Stomach (tissue), 9 donors: ENCODE measurements around the gene TNP1. TPM values are rescaled to one million over a fixed set of nuclear protein-coding genes. Genes with fewer than 3 reads are reported as not detected.

ENCODE experiments used
- DNase-seq, 2 donors: peaks; one replicate each; pipeline versions ENCODE4 v3.0.0 to v3.0.0-alpha.2; 2013 to 2019
- H3K27ac ChIP-seq, 5 donors: fragments of 200-600 bp in 4 of 5; sonication (generic) in 4 of 5; one replicate each; pipeline ENCODE4 v1.5.1; 2013 to 2019; ENCODE audit warnings: mild to moderate bottlenecking in 1 of 5, moderate library complexity in 1 of 5
- H3K27me3 ChIP-seq, 3 donors: fragments of 200-600 bp; sonication (generic); one replicate each; pipeline ENCODE4 v1.5.1; 2017 to 2019; ENCODE audit warnings: mixed run types in 1 of 3
- H3K36me3 ChIP-seq, 4 donors: fragments of 200-600 bp; sonication (generic); 1 replicate in 3 of 4; 2 replicates in 1 of 4; pipeline ENCODE4 v1.5.1; 2016 to 2019
- H3K4me1 ChIP-seq, 4 donors: fragments of 200-600 bp; sonication (generic); one replicate each; pipeline ENCODE4 v1.5.1; 2016 to 2019
- H3K4me3 ChIP-seq, 4 donors: fragments of 200-600 bp; sonication (generic) in 3 of 4; one replicate each; pipeline ENCODE4 v1.5.1; 2016 to 2019; ENCODE audit warnings: mild to moderate bottlenecking in 1 of 4
- H3K9me3 ChIP-seq, 4 donors: fragments of 200-600 bp; sonication (generic); one replicate each; pipeline ENCODE4 v1.5.1; 2016 to 2019
- CTCF ChIP-seq, 7 experiments: fragments of 450-650 bp in 4 of 7; fragments of 200-600 bp in 3 of 7; sonication (generic) in 3 of 7; IDR thresholded peaks; one replicate each; pipeline ENCODE4 v1.5.1; 2016 to 2019; ENCODE audit warnings: antibody characterized with exemption in 7 of 7, control low read depth in 2 of 7, mild to moderate bottlenecking in 1 of 7
- EP300 ChIP-seq: sonication (generic); formaldehyde crosslinking; IDR thresholded peaks from one replicate; pipeline ENCODE4 v1.6.1; 2017; ENCODE audit warnings: antibody characterized with exemption
- POLR2A ChIP-seq, 4 donors: fragments of 450-650 bp; IDR thresholded peaks; one replicate each; pipeline ENCODE4 v1.6.1; 2016; ENCODE audit warnings: antibody characterized with exemption in 4 of 4, control low read depth in 2 of 4, mild to moderate bottlenecking in 1 of 4, moderate library complexity in 1 of 4
- POLR2AphosphoS5 ChIP-seq, 3 donors: sonication (generic); formaldehyde crosslinking; IDR thresholded peaks; one replicate each; pipeline ENCODE4 v1.6.1; 2016; ENCODE audit warnings: antibody characterized with exemption in 3 of 3
- WGBS, 5 donors: extraction: QIAGEN DNeasy Blood & Tissue Kit in 3 of 5; methylation state at CpG; one replicate each; pipeline versions ENCODE4 v1.1.5 to v1.1.7; 2013 to 2018; 5-methylcytosine and 5-hydroxymethylcytosine counted together
- intact Hi-C: fragments of 100-400 bp; cut with DNase I; formaldehyde crosslinking; loops from one replicate; pipeline ENCODE4 v1.15.1; 2023; ENCODE audit warnings: low total_unique reads
- polyA plus RNA-seq, 3 donors: library from polyadenylated mRNA; stranded (reverse); fragments of 200-250 nt; gene quantifications; one replicate each; pipeline ENCODE4 v1.2.3, GENCODE V29; 2013
- total RNA-seq, 5 donors: library from RNA; depleted of rRNA; stranded (reverse); fragments of >200 nt; gene quantifications; one replicate each; pipeline versions ENCODE4 v1.1.0 to v1.2.3, GENCODE V29; 2014 to 2016
- donor health status: healthy with polysubstance abuse.
- donor health status: Bipolar disorder and iron deficiency.
- donor health status: healthy.

Gene TNP1
- total and polyA plus RNA-seq, 8 donors, result not detected

DNA sequence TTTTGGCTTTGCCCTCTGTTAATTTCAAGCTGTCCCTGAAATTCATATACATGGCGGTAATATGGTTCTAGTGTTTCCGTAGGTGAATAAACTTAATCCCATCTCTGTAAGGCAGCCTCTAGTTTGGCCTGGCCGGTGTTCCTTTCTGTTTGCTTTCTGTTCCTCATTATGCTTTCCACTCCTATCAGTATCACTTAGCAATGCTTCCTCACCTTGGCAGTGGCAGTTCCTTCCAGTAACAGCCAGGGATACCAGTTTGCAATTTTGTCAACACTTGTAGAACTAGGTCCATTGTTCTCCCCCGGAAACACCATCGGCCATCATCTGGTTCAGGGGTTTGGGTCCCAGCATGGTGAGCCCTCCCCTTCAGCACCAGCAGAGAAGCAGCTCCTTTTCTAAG lies 18.2 kb upstream of the TNP1 start:
- no peaks in the 10 kb centered on the region for H3K27me3 ChIP-seq
- no peak for DNase-seq
- intact Hi-C loops, result no loop called here
- WGBS, 5 donors, result 66 to 95% (median 91%) methylated on average over 5 of the region's 5 CpGs
- H3K27ac ChIP-seq, result no peak overlapping the region
- no peak overlapping the region for H3K4me3 ChIP-seq
- no peaks in the 10 kb centered on the region for H3K9me3 ChIP-seq
- H3K4me1 ChIP-seq, result peaks cover 0 to 24% (median 9%) of the 10 kb centered on the region in 4 donors
- TF ChIP-seq EP300 (no peak), POLR2AphosphoS5 (IDR thresholded peaks at IDR 0.05) (no peak), CTCF (IDR thresholded peaks at IDR 0.05) (no peak), POLR2A (IDR thresholded peaks at IDR 0.05) (no peak)
- no peaks in the 10 kb centered on the region for H3K36me3 ChIP-seq

DNA sequence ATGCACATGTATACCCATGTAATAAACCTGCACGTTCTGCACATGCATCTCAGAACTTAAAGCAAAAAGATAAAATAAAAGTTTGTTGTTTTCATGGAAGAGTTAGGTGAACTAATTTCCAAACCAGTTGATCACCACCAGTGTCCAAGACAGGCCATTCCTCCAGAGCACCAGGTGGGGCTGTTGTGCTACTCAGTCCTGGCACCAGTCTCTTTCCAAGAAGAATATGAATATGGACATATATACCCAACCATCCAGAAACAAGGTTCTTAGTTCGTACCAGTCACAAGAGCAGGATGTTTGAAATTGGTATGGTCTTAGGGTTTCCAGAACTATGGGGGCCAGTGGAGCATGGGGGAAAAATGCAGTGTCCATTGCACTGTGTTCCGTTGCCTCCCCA lies 17.2 kb upstream of the TNP1 start:
- H3K4me1 ChIP-seq, result peaks cover 0 to 16% (median 5%) of the 10 kb centered on the region in 4 donors
- TF ChIP-seq POLR2AphosphoS5 (IDR thresholded peaks at IDR 0.05) (no peak), CTCF (IDR thresholded peaks at IDR 0.05) (no peak), POLR2A (IDR thresholded peaks at IDR 0.05) (no peak), EP300 (no peak)
- no peaks in the 10 kb centered on the region for H3K9me3 ChIP-seq
- H3K4me3 ChIP-seq, result no peak overlapping the region
- intact Hi-C loops, result no loop called here
- no peak overlapping the region for H3K27ac ChIP-seq
- 85 to 97% (median 91%) methylated on average over 3 of the region's 3 CpGs for WGBS, 5 donors
- no peaks in the 10 kb centered on the region for H3K27me3 ChIP-seq
- no peak for DNase-seq
- H3K36me3 ChIP-seq, result no peaks in the 10 kb centered on the region

- no peaks in the 10 kb centered on the region for H3K36me3 ChIP-seq
- no peak overlapping the region for H3K4me3 ChIP-seq
- no peaks in the 10 kb centered on the region for H3K27me3 ChIP-seq
- no peaks in the 10 kb centered on the region for H3K9me3 ChIP-seq
- intact Hi-C loops, result no loop called here
- peaks cover 0 to 10% (median 5%) of the 10 kb centered on the region in 4 donors for H3K4me1 ChIP-seq
- H3K27ac ChIP-seq, result no peak overlapping the region
- WGBS, 5 donors, result 80 to 90% (median 88%) methylated on average over 2 of the region's 2 CpGs
- no peak for DNase-seq
- TF ChIP-seq CTCF (IDR thresholded peaks at IDR 0.05) (no peak), EP300 (no peak), POLR2AphosphoS5 (IDR thresholded peaks at IDR 0.05) (no peak), POLR2A (IDR thresholded peaks at IDR 0.05) (no peak)
These were observed 16.0 kb upstream of the TNP1 start for GRCh38 chr2:216875862-216876261.

GRCh38 chr2:216873573-216873972 lies 13.7 kb upstream of the TNP1 start:
- intact Hi-C loops, result no loop called here
- WGBS, 5 donors, result 65 to 81% (median 77%) methylated on average over 1 of the region's 1 CpG
- H3K27ac ChIP-seq, result no peak overlapping the region
- no peaks in the 10 kb centered on the region for H3K27me3 ChIP-seq
- DNase-seq, result no peak
- H3K36me3 ChIP-seq, result no peaks in the 10 kb centered on the region
- H3K4me1 ChIP-seq, result no peaks in the 10 kb centered on the region
- H3K9me3 ChIP-seq, result no peaks in the 10 kb centered on the region
- TF ChIP-seq EP300 (no peak), POLR2A (IDR thresholded peaks at IDR 0.05) (no peak), POLR2AphosphoS5 (IDR thresholded peaks at IDR 0.05) (no peak), CTCF (IDR thresholded peaks at IDR 0.05) (no peak)
- H3K4me3 ChIP-seq, result no peak overlapping the region
